HG03175 (cell line): ENCODE measurements around the gene COL4A4.
"Not testable (repeated sequence)": the region's sequence is repeated elsewhere in the genome, so short reads cannot be mapped to it uniquely, and the experiment has no call there.

Experiments
- ATAC-seq: cut with Tn5 transposase; IDR thresholded peaks from one replicate; pipeline ENCODE4 v1.9.1; 2021; ENCODE audit warnings: mild to moderate bottlenecking, moderate library complexity; ENCODE audit not compliant: unreplicated experiment

The COL4A4 gene

GRCh38 chr2:227117852-227118251 is 46.2 kb downstream of the COL4A4 start:
- ATAC-seq: no peak

- ATAC-seq: no peak
Observed at GRCh38 chr2:227117027-227117426, 47.0 kb downstream of the COL4A4 start.

GRCh38 chr2:227115761-227116160 is 48.2 kb downstream of the COL4A4 start:
- no peak for ATAC-seq

- peak; percentile 78 for ATAC-seq
Observed at GRCh38 chr2:227106845-227107759, 56.9 kb downstream of the COL4A4 start.

GRCh38 chr2:227103583-227103982 is 60.4 kb downstream of the COL4A4 start:
- ATAC-seq: no peak

GRCh38 chr2:227099340-227099739 is 64.7 kb downstream of the COL4A4 start:
- no peak for ATAC-seq

GRCh38 chr2:227098162-227098515 is 65.9 kb downstream of the COL4A4 start:
- ATAC-seq: no peak

- ATAC-seq: no peak
Observed at GRCh38 chr2:227097495-227098161, 66.4 kb downstream of the COL4A4 start.

GRCh38 chr2:227095346-227095745 is 68.7 kb downstream of the COL4A4 start:
- ATAC-seq: no peak

GRCh38 chr2:227082286-227082685 is 81.7 kb downstream of the COL4A4 start:
- ATAC-seq: peak; percentile 97

- no peak for ATAC-seq
Observed at GRCh38 chr2:227079726-227080125, 84.3 kb downstream of the COL4A4 start.

GRCh38 chr2:227065065-227065464 is 98.9 kb downstream of the COL4A4 start:
- not testable (repeated sequence) for ATAC-seq

- no peak for ATAC-seq
Observed at GRCh38 chr2:227058888-227059399, 105.1 kb downstream of the COL4A4 start.

GRCh38 chr2:227057743-227058447 is 106.1 kb downstream of the COL4A4 start:
- no peak for ATAC-seq

- no peak for ATAC-seq
Observed at GRCh38 chr2:227057060-227057459, 106.9 kb downstream of the COL4A4 start.

- no peak for ATAC-seq
Observed at GRCh38 chr2:227054006-227054405, 110.0 kb downstream of the COL4A4 start.

- ATAC-seq: no peak
Observed at GRCh38 chr2:227052879-227053278, 111.1 kb downstream of the COL4A4 start.

- ATAC-seq: no peak
Observed at GRCh38 chr2:227043981-227044380, 120.0 kb downstream of the COL4A4 start.

GRCh38 chr2:227038550-227039189 is 125.3 kb downstream of the COL4A4 start:
- no peak for ATAC-seq

GRCh38 chr2:227036527-227036926 is 127.5 kb downstream of the COL4A4 start:
- no peak for ATAC-seq
